ENCODE results near the gene PDLIM3.

The PDLIM3 gene

DNA sequence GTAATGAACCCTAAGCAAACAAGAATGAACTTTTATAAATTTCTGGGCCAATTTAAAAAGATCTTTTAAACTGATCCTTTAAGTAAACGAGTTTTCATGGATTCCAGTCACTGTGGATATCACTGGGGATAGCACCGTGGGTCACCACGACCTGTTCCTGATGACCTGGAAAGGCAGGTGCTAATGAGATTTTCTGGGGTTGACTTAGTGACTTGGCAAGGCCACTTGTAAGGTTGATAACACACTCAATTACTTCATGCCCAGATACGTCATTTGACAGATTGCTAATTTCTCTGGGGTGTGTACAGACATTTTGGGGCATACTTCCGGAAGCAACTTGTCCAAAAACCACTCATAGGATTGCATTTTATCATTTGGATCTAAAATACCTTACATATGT is 24.5 kb downstream of the PDLIM3 start:
- DNase-seq (ENCODE audit: low read depth): no peak
- TF ChIP-seq, protein P1, sequence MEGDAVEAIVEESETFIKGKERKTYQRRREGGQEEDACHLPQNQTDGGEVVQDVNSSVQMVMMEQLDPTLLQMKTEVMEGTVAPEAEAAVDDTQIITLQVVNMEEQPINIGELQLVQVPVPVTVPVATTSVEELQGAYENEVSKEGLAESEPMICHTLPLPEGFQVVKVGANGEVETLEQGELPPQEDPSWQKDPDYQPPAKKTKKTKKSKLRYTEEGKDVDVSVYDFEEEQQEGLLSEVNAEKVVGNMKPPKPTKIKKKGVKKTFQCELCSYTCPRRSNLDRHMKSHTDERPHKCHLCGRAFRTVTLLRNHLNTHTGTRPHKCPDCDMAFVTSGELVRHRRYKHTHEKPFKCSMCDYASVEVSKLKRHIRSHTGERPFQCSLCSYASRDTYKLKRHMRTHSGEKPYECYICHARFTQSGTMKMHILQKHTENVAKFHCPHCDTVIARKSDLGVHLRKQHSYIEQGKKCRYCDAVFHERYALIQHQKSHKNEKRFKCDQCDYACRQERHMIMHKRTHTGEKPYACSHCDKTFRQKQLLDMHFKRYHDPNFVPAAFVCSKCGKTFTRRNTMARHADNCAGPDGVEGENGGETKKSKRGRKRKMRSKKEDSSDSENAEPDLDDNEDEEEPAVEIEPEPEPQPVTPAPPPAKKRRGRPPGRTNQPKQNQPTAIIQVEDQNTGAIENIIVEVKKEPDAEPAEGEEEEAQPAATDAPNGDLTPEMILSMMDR (conservative IDR thresholded peaks at IDR 0.05; ENCODE audit: low read depth, low read length): no peak
- H3K4me3 ChIP-seq (ENCODE audit: low read depth, low read length): no peak overlapping the region

DNA sequence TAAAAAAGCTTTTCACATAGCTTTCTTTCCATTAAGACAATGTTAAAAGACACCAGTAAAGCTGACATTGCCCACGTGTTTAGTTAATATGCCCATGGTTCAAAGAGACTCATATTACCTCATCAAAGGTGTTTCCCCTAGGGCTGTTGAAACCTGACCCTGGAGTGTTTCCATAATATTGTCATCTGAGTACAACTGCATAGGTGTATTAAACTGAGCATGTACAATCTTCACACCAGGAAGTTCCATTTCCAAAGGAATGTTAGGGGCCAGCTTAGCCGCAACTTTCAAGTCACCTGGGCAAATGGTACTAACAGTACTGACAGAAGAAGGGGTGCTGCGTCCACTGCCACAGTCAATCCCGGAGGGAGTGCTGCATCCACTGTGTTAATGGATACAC is 27.1 kb downstream of the PDLIM3 start:
- no peak overlapping the region for H3K4me3 ChIP-seq (ENCODE audit: low read depth, low read length)
- no peak for DNase-seq (ENCODE audit: low read depth)
- TF ChIP-seq, protein P1 (conservative IDR thresholded peaks at IDR 0.05; ENCODE audit: low read depth, low read length): no peak

DNA sequence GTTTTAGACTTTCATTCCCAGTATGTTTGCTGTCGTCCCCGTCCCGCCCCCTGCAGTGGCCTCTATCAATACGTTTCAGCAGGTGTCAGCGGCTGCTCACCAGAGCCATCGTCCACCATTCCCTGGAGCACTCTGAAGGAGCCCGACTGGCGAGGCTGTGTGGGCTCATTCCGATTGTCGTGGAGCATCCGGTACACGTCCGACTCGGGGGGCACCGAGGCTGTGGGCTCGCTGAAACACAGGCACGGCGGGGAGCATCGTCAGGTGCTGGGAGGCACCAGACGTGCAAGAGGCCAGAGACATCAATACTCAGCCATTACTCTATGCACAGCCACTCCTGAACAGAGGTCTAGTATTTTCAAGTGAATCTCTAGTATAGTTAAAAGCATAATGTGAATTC is 28.9 kb downstream of the PDLIM3 start:
- no peak for DNase-seq (ENCODE audit: low read depth)
- no peak overlapping the region for H3K4me3 ChIP-seq (ENCODE audit: low read depth, low read length)
- TF ChIP-seq, protein P1 (conservative IDR thresholded peaks at IDR 0.05; ENCODE audit: low read depth, low read length): no peak

DNA sequence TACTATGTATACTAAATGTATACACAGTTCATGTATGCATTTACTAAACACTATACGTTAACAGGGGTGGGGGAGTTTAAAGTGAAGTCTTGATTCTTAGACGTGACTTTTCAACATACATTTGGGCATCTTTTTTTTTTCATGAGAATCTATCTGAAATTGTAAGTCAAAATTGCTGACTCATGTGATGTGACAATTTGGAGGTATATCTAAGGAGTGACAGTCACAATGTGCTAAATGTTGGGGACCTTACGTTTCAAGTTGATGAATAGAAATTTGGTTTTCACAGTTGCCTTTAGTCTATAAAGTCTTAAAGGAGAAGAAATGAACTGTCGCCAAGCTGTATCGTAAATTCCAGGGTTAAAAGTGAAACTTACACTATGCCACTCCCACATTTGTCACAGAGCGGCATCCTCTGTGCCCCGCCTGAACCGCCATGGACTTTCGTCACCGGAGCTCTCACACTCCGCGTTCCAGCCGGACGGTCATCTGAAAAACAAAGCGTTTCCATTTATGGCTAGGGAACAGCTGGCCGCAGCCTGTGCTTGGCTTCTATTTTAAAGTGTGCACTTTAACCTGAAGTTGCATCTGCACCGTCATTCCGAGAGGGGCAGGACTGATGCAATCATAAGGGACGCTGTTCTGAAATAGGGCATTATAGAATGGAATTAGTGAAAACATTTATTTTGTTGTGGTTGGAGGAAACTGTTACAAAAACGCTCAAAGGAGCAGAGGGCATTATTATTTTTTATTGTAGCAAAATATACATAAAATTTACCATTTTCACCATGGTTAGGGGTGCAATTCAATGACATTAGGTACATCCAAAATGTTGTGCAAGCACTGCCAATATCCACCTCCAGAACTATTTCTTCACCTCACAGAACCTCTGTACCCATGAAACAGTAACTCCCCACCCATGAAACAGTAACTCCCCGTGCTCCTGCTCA is 30.9 kb downstream of the PDLIM3 start:
- peak; percentile 55 for DNase-seq (ENCODE audit: low read depth)
- peak overlapping the region; percentile 34 for H3K4me3 ChIP-seq (ENCODE audit: low read depth, low read length)
- TF ChIP-seq, protein P1 (conservative IDR thresholded peaks at IDR 0.05; ENCODE audit: low read depth, low read length): no peak

DNA sequence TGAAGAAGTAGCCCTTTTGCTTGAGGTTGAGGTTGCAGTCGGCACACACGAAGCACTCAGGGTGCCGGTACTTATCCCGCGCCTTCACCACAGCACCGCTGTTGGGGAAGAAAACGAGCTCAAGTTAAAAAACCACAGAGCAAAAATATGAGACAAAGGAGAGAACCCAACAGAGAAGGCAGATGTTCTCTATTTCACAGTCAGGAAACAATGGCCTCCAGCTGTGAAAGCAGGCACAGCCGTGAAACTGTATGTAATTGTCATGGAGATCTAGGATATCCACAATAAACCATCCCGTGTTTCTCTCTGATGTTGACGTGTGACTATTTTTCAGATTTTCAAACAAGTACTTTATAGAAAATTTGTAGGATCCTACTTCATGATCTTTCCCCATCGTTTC is 32.9 kb downstream of the PDLIM3 start:
- TF ChIP-seq, protein P1 (conservative IDR thresholded peaks at IDR 0.05; ENCODE audit: low read depth, low read length): no peak
- H3K4me3 ChIP-seq (ENCODE audit: low read depth, low read length): no peak overlapping the region
- no peak for DNase-seq (ENCODE audit: low read depth)

DNA sequence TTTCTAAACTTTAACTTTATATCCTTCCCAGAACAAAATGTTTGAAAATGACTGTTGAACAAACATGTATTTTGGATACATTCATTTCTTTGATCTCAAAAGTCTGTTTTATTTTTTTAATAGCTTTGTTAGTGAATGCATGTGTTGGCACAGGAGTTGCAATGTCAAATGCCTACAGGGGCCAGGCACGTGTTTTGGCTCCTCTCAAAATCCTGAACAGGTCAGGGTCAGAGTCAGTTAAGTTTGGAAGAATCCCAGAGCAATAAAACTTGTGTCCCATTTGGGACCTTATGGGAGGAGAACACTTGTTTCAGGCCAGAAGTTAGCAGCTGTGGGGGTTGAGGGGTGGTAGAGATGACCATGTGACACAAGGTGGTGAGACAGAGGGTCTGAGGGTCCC is 34.7 kb downstream of the PDLIM3 start:
- TF ChIP-seq, protein P1 (conservative IDR thresholded peaks at IDR 0.05; ENCODE audit: low read depth, low read length): no peak
- H3K4me3 ChIP-seq (ENCODE audit: low read depth, low read length): no peak overlapping the region
- no peak for DNase-seq (ENCODE audit: low read depth)

DNA sequence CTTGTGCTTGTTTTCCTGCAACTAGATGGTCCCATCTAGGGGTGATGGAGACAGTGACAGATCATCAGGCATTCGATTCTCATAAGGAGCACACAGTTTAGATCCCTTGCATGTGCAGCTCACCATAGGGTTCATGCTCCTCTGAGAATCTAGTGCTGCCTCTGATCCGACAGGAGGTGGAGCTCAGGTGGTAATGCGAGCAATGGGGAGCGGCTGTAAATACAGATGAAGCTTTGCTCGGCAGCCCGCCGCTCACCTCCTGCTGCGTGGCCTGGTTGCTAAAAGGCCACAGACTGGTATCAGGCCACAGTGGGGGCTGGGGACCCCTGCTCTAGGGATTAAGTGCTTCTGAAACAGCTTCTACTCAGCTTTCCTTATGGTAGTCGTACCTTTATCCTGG is 35.3 kb downstream of the PDLIM3 start:
- DNase-seq (ENCODE audit: low read depth): no peak
- TF ChIP-seq, protein P1 (conservative IDR thresholded peaks at IDR 0.05; ENCODE audit: low read depth, low read length): no peak
- H3K4me3 ChIP-seq (ENCODE audit: low read depth, low read length): no peak overlapping the region
